Neural progenitor cell (in vitro differentiated cells): ENCODE measurements around the gene SCNN1B. TPM values are rescaled to one million over a fixed set of nuclear protein-coding genes. Genes with fewer than 3 reads are reported as not detected.

Experiments used
- DNase-seq: peaks from one replicate; pipeline ENCODE4 v3.0.0-alpha.2; 2016; ENCODE audit warnings: low spot score
- H2AFZ ChIP-seq: fragments of 200-600 bp; sonication (generic); replicated peaks from 2 replicates; pipeline ENCODE4 v1.6.1; 2016; ENCODE audit warnings: antibody characterized with exemption
- H3F3A ChIP-seq: fragments of 200-600 bp; sonication (generic); 2 replicates; pipeline ENCODE4 v1.6.1; 2016; ENCODE audit warnings: antibody characterized with exemption, low read depth
- H3K27ac ChIP-seq: fragments of 200-600 bp; sonication (generic); 2 replicates; pipeline ENCODE4 v1.5.1; 2016; ENCODE audit warnings: mild to moderate bottlenecking
- H3K27me3 ChIP-seq: fragments of 200-600 bp; sonication (generic); 2 replicates; pipeline ENCODE4 v1.6.1; 2016; ENCODE audit warnings: mild to moderate bottlenecking, moderate library complexity
- H3K36me3 ChIP-seq: fragments of 200-600 bp; sonication (generic); 2 replicates; pipeline ENCODE4 v1.5.1; 2016
- H3K4me1 ChIP-seq: fragments of 200-600 bp; sonication (generic); 2 replicates; pipeline ENCODE4 v1.6.1; 2016; ENCODE audit warnings: mixed run types
- H3K4me2 ChIP-seq: fragments of 200-600 bp; sonication (generic); 2 replicates; pipeline ENCODE4 v1.6.1; 2016
- H3K4me3 ChIP-seq: fragments of 200-600 bp; sonication (generic); 2 replicates; pipeline ENCODE4 v1.5.1; 2016
- H3K79me2 ChIP-seq: fragments of 200-600 bp; sonication (generic); 2 replicates; pipeline ENCODE4 v1.6.1; 2016; ENCODE audit warnings: low read depth
- H3K9ac ChIP-seq: fragments of 200-600 bp; sonication (generic); 2 replicates; pipeline ENCODE4 v1.6.1; 2016
- H3K9me3 ChIP-seq: fragments of 200-600 bp; sonication (generic); 2 replicates; pipeline ENCODE4 v1.5.1; 2016; ENCODE audit warnings: low read depth
- H4K20me1 ChIP-seq: fragments of 200-600 bp; sonication (generic); 2 replicates; pipeline ENCODE4 v1.6.1; 2016; ENCODE audit warnings: low read depth
- H3K27ac Mint-ChIP-seq: 3 replicates; pipeline ENCODE4 v1.8.0; 2021; ENCODE audit warnings: mixed read lengths
- H3K27me3 Mint-ChIP-seq: 2 replicates; pipeline ENCODE4 v1.8.0; 2022; ENCODE audit warnings: low read depth, mild to moderate bottlenecking, inconsistent platforms, moderate library complexity, mixed read lengths; ENCODE audit not compliant: insufficient read depth
- H3K36me3 Mint-ChIP-seq: 3 replicates; pipeline ENCODE4 v1.8.0; 2021; ENCODE audit warnings: mixed read lengths
- H3K4me1 Mint-ChIP-seq: 3 replicates; pipeline ENCODE4 v1.8.0; 2021; ENCODE audit warnings: mixed read lengths
- H3K4me3 Mint-ChIP-seq: 3 replicates; pipeline ENCODE4 v1.8.0; 2021; ENCODE audit warnings: mild to moderate bottlenecking, moderate library complexity, mixed read lengths
- H3K9me3 Mint-ChIP-seq: 3 replicates; pipeline ENCODE4 v1.8.0; 2020; ENCODE audit warnings: mixed read lengths
- CTCF ChIP-seq: fragments of 200-600 bp; sonication (generic); IDR thresholded peaks from 2 replicates; pipeline ENCODE4 v1.5.1; 2017; ENCODE audit warnings: antibody characterized with exemption, mild to moderate bottlenecking
- EZH2 ChIP-seq: fragments of 200-600 bp; sonication (generic); IDR thresholded peaks from 2 replicates; pipeline ENCODE4 v1.6.1; 2017; ENCODE audit warnings: antibody characterized with exemption, mild to moderate bottlenecking, moderate library complexity
- EZH2phosphoT487 ChIP-seq: fragments of 200-600 bp; sonication (generic); IDR thresholded peaks from 2 replicates; pipeline ENCODE4 v1.6.1; 2017; ENCODE audit warnings: antibody characterized with exemption
- total RNA-seq: library from RNA; depleted of rRNA; stranded (reverse); fragments of >200 nt; gene quantifications from 2 replicates; pipeline ENCODE4 v1.2.3, GENCODE V29; 2015; ENCODE audit warnings: low replicate concordance

SCNN1B gene
- total RNA-seq, 1 donor from 2014 or later = not detected

GRCh38 chr16:23357761-23358290, 55.7 kb downstream of the SCNN1B start:
- Histone ChIP-seq H3K9ac (no peak overlapping the region), H3K4me1 (no peaks in the 10 kb centered on the region), H3F3A (no peaks in the 10 kb centered on the region), H4K20me1 (no peaks in the 10 kb centered on the region), H2AFZ (no peak overlapping the region), H3K79me2 (no peaks in the 10 kb centered on the region), H3K27ac (no peak overlapping the region), H3K36me3 (no peaks in the 10 kb centered on the region), H3K9me3 (no peaks in the 10 kb centered on the region), H3K4me3 (no peak overlapping the region), H3K4me2 (no peak overlapping the region), H3K27me3 (no peaks in the 10 kb centered on the region)
- no peak overlapping the region for H3K4me3 Mint-ChIP-seq
- no peaks in the 10 kb centered on the region for H3K9me3 Mint-ChIP-seq
- TF ChIP-seq EZH2 (no peak), CTCF (no peak), EZH2phosphoT487 (no peak)
- H3K27ac Mint-ChIP-seq = no peak overlapping the region
- no peaks in the 10 kb centered on the region for H3K36me3 Mint-ChIP-seq
- peaks cover 7% of the 10 kb centered on the region for H3K27me3 Mint-ChIP-seq
- H3K4me1 Mint-ChIP-seq = no peaks in the 10 kb centered on the region
- no peak for DNase-seq

GRCh38 chr16:23359092-23359760, 57.1 kb downstream of the SCNN1B start:
- Histone ChIP-seq H3K27me3 (no peaks in the 10 kb centered on the region), H2AFZ (no peak overlapping the region), H3K4me2 (no peak overlapping the region), H3K9ac (no peak overlapping the region), H3K27ac (no peak overlapping the region), H4K20me1 (no peaks in the 10 kb centered on the region), H3F3A (no peaks in the 10 kb centered on the region), H3K4me3 (no peak overlapping the region), H3K4me1 (no peaks in the 10 kb centered on the region), H3K9me3 (no peaks in the 10 kb centered on the region), H3K36me3 (no peaks in the 10 kb centered on the region), H3K79me2 (no peaks in the 10 kb centered on the region)
- no peak for DNase-seq
- Mint-ChIP-seq H3K4me1 (no peaks in the 10 kb centered on the region), H3K27me3 (peaks cover 11% of the 10 kb centered on the region), H3K36me3 (no peaks in the 10 kb centered on the region), H3K27ac (peak overlapping the region; percentile 4), H3K4me3 (no peak overlapping the region), H3K9me3 (no peaks in the 10 kb centered on the region)
- TF ChIP-seq EZH2phosphoT487 (no peak), EZH2 (no peak), CTCF (no peak)

GRCh38 chr16:23362460-23363317, 60.6 kb downstream of the SCNN1B start:
- H3K9me3 ChIP-seq = no peaks in the 10 kb centered on the region

More at GRCh38 chr16:23362460-23363317, 60.6 kb downstream of the SCNN1B start:
- DNase-seq = no peak
- Histone ChIP-seq H4K20me1 (no peaks in the 10 kb centered on the region), H3F3A (no peaks in the 10 kb centered on the region), H3K36me3 (no peaks in the 10 kb centered on the region), H3K4me2 (no peak overlapping the region), H3K9ac (no peak overlapping the region), H3K4me1 (no peaks in the 10 kb centered on the region), H3K4me3 (no peak overlapping the region), H2AFZ (no peak overlapping the region), H3K27ac (no peak overlapping the region), H3K27me3 (no peaks in the 10 kb centered on the region), H3K79me2 (no peaks in the 10 kb centered on the region)
- TF ChIP-seq EZH2phosphoT487 = no peak
- no peak for TF ChIP-seq EZH2
- no peak for TF ChIP-seq CTCF
- peaks cover 8% of the 10 kb centered on the region for H3K27me3 Mint-ChIP-seq
- H3K27ac Mint-ChIP-seq = no peak overlapping the region
- no peaks in the 10 kb centered on the region for H3K36me3 Mint-ChIP-seq
- no peaks in the 10 kb centered on the region for H3K4me1 Mint-ChIP-seq
- H3K9me3 Mint-ChIP-seq = no peaks in the 10 kb centered on the region
- H3K4me3 Mint-ChIP-seq = no peak overlapping the region
